Brain pericyte (primary cell): Measurements from ENCODE around the gene F7.

Source experiments
- DNase-seq: peaks from one replicate; pipeline ENCODE4 v3.0.0-alpha.2; 2012; ENCODE audit warnings: low read depth, low spot score

Gene F7

DNA sequence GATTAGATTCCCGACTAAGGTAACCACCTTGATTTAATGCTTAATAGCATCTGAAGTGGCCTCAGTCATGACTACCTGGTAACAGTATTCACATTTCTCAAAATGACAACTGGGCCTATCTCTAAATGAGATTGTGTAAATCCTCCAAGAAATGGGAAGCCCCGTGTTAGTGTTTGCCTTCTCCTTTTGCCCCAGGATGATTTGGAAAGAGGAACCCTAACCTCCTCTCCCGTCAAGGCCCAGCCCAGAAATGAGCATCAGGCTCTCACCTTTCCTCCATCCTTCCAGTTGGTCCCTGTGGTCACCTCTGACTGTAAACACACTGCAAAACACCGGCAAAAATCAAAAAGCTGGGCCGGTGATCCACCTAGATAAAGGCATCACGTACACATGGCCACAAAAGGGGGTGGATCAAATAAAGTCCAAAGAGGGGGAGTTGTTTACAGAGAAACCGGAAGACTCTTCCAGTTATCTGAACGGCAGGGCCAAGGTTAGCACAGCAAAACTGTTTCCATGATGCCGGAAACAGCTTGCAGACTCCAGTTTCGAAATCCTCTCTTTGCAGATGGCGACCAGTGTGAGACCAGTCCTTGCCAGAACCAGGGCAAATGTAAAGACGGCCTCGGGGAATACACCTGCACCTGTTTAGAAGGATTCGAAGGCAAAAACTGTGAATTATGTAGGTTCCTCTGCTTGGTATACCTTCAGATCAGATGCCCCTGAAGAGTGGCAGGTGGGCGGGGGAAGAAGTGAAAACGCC is 33.4 kb downstream of the F7 start:
- no peak for DNase-seq

DNA sequence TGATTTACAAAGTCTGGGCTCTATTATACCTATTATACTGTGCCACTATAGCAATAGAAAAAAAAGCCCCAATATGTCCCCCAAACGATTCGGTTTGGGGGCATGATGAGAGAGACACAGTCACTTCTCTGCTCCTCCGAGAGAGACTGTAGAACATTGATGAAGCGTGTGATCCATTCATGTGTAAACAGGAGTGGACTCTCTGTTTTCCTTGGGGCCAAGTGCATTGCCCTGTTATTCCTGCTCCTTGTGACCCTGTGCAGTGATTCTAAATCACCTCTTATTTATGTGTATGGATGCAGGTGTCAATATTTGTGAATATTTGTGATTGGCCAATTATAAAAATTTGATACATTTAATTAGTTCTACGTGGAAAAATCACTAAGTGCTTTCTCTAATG is 34.0 kb downstream of the F7 start:
- no peak for DNase-seq

DNA sequence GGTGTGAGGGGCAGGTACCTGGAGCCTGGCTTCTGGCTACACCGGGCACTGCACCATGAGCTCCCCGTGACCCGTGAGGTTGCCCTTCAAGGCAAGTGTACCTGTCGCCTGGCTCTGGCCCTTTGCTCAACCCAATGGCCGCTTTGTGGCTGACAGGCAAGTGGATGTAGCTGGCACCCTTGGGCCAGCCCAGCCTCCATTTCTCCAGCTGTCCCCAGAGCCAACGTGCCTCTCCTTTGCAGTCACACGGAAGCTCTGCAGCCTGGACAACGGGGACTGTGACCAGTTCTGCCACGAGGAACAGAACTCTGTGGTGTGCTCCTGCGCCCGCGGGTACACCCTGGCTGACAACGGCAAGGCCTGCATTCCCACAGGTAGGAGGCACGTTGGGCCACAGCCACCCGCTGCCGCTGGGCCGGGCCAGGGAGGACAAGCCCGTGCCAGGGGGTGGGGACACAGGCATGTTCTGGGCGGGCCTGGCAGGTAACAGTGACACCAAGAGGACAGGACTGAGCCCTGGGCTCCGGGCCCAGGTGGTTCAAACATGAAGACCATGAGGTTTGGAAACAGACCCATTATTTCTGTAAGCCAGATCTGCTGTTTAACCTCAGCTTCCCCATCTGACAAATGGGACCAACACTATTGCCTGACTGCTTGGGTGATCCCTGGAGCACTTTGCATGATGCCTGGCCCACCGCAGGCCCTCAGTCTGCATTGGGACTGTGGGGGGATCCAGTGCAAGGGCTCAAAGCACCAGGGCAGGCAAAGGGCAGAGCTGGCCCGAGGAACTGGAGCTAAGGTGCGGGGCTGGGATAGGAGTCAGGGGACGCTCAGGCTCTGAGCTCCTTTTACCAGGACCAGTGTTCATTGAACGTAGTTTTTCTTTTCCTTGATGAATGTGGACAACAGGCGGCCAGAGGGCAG is 35.3 kb downstream of the F7 start:
- no peak for DNase-seq

DNA sequence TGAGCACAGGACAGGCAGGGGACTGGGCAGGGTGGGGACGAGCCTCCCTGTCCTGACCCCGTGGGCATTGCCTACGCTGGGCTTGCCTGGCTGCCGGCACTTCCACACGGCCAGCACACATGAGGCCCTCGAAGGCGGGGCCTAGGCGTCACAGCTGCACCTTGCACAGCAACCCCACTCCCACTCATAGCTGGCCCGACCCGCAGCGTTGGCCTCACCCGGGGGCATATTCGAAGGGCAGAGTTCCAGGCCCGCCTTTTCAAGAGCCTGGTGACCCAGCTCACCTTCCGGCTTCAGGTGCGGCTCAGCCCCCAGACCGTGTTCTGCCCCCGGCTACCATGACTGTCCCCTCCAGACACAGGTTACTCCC is 36.0 kb downstream of the F7 start:
- no peak for DNase-seq

DNA sequence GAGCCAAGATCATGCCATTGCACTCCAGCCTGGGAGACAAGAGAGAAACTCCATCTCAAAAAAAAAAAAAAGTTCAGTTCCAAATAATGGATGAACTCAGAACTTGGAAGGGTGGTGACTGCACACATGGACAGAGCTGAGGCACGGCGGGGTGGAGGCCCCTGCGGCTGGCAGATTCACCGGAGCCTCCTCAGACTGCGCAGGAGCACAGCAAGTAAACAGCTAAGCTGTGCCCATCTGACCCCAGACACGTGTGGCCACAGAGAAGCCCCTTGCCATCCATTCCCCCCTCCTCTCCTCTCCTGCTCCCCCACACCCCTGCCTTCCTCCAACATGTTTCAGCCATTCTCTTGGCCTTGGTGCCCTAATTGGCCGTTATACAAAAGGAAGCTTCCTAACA is 37.3 kb downstream of the F7 start:
- no peak for DNase-seq

DNA sequence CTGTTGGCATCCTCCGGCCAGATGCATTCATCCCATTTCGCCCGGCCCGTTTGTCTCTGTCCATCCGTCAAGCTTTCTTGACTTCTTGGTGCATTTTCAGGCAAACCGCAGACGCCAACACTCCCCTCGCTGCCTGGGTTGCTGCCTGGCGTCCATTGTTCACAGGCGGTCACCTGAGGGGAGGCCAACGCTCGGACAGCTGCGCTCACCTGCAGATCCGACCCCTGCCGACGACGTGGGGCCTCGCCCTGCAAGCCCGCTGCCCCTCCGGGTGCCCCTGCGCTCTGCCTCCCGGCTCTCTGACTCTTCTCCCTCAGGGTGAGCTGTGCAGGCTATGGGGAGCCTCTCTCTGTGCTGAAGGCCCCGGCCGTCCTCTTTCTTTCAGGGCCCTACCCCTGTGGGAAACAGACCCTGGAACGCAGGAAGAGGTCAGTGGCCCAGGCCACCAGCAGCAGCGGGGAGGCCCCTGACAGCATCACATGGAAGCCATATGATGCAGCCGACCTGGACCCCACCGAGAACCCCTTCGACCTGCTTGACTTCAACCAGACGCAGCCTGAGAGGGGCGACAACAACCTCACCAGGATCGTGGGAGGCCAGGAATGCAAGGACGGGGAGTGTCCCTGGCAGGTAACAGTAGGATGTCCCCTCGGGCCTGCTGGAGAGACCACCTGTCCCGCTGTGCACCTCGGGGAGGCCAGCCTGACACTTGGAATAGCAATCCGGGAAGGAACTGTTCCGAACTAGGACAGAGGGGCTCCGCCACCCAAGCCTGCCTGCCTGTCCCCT is 38.1 kb downstream of the F7 start:
- DNase-seq: no peak

DNA sequence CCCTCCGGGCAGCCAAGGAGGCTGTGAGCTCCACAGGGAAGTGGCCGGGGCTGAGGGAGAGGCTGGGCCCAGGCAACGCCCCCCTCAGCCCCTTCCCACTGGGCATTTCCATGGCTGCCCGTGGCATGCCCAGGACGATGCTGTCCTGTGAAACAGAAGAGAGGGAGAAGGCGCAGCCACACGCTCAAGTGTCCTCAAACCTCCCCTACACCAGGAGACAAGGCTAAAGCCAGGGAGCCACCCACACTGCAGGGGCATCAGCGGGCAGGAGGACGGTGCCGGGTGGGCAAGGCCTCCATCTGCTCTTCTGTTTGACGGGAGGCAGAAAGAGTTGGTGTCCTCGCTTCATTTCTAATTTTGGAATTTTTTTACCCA is 38.7 kb downstream of the F7 start:
- no peak for DNase-seq

DNA sequence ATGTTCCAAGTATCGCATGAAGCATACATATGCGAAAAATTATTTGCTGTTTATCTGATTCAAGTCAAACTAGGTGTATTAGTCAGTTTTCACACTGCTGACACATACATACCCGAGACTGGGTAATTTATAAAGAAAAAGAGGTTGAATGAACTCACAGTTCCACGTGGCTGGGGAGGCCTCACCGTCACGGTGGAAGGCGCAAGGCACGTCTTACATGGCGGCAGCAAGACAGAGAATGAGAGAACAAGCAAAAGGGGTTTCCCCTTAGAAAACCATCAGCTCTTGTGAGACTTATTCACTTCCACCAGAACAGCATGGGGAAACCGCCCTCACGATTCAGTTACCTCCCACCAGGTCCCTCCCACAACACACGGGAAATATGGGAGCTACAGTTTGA is 39.9 kb downstream of the F7 start:
- DNase-seq: no peak

DNA sequence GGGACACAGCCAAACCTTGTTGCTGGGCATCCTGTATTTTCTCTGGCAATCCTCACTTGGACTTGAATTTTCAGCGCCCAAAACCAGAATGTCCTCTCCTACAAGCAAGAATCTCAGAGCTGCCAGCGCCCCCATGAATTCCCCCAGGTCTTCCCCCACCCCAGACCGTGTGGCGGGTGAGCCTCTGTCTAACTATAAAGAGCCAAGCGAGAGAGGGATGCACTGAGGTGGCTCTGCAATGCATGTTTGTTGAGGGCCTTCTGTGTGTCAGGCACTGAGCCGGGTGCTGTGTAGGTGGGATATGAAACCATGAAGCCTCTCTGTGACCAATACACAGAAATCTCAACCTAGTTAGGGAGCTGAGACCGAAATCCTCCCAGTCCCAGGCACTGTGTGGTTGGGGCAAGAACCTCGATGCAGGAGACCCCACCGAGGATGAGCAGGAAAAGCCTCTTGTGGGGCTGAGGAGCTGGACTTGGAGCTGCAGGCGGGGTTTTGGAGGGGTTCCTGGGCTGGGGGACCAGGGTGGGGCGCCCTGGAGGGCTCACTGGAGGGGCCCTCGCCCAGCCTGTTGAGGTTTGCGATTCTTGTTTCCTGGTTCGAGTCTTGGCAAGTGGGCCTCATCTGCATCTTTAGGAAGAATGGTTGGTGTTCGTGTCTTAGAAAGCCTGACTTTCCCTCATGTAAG is 40.5 kb downstream of the F7 start:
- DNase-seq: no peak

DNA sequence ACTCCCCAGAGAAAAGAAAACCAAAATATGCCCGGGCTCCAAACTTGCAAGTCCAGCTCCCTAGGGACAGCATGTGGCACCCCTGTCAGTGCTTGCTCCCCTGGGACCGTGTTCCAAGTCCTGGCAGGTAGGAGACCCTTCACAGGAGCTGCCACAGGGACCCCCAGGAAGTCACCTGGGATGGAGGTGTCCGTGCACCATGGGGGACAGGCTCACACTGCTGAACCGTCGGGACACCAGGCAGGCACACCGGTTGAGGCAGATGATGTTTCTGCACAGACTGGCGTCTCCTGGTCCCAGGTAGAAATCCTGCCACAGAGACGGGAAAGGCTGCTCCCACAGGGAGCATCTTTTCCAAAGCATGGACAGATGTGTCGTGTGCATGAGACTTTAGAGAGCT is 41.2 kb downstream of the F7 start:
- no peak for DNase-seq

DNA sequence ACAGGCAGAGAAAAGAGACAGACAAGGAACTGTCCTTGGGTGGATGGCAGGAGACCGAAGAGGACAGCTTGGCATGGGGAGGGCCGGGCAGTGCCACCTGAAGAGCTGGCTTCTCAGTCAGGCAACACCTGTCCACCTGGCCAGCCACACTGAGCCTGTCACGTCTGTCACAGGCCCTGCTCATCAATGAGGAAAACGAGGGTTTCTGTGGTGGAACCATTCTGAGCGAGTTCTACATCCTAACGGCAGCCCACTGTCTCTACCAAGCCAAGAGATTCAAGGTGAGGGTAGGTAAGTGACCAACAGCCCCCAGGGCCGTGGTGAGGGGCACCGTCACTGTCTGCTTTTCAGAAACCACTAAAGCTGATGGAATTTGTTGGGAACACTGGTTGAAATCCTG is 41.6 kb downstream of the F7 start:
- DNase-seq: no peak

DNA sequence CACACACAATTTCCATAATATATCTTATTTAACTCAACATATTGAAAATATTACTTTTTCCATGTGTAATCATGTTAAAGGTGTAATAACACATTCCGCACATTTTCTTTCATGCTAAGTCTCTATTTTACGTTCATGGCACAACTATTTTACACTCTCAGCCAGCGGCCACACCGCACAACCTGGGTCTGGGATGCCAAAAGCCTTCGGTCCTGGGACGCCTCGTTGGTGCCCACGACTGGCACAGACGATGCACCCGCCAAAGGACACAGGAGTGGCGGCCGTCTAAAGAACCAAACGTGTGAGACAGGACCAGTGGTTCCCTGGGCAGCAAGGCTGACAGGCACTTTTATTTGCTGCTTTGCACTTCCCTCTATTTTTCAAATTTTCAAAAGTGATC is 42.8 kb downstream of the F7 start:
- no peak for DNase-seq

DNA sequence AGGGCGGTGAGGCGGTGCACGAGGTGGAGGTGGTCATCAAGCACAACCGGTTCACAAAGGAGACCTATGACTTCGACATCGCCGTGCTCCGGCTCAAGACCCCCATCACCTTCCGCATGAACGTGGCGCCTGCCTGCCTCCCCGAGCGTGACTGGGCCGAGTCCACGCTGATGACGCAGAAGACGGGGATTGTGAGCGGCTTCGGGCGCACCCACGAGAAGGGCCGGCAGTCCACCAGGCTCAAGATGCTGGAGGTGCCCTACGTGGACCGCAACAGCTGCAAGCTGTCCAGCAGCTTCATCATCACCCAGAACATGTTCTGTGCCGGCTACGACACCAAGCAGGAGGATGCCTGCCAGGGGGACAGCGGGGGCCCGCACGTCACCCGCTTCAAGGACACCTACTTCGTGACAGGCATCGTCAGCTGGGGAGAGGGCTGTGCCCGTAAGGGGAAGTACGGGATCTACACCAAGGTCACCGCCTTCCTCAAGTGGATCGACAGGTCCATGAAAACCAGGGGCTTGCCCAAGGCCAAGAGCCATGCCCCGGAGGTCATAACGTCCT is 43.4 kb downstream of the F7 start:
- DNase-seq: no peak

DNA sequence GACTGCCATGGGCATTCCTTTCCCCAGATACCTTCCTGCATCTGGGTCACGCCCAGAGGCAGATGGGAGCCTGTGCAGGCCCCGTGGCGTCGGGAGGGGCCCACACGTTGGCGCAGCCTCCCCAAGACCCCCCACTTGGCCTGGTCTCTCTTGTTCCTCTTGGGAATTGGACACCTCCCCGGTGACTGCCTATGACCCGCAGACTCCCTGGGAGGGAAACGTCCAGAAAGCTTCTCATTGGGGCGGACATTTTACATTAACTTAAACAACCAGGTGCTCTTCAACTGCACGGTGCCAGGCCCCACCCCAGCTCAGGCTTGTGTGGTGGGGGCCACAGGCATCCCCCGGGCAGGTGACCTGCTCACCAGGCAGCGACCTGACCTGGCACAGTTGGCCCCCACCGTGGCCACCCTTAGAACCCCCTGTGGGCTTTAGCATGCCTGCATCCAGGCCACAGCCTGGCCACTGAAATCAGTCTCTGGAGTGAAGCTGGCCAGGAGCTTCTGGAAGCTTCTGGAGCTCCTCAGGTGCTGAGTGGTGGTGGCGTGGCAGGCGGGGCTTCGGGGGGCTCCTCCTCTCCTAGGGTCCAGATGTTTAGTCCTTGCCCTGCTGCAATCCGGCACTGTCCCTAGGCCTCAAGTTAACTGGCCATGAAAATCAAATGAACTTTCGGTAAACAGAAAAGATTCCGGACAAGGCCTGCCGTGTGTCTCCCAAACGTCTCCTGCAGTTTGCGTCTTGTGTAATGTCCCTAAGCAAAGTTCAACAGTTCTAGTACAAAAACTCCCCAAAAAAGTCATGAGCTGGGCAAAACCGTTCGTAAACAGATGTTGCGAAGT is 44.3 kb downstream of the F7 start:
- DNase-seq: no peak

DNA sequence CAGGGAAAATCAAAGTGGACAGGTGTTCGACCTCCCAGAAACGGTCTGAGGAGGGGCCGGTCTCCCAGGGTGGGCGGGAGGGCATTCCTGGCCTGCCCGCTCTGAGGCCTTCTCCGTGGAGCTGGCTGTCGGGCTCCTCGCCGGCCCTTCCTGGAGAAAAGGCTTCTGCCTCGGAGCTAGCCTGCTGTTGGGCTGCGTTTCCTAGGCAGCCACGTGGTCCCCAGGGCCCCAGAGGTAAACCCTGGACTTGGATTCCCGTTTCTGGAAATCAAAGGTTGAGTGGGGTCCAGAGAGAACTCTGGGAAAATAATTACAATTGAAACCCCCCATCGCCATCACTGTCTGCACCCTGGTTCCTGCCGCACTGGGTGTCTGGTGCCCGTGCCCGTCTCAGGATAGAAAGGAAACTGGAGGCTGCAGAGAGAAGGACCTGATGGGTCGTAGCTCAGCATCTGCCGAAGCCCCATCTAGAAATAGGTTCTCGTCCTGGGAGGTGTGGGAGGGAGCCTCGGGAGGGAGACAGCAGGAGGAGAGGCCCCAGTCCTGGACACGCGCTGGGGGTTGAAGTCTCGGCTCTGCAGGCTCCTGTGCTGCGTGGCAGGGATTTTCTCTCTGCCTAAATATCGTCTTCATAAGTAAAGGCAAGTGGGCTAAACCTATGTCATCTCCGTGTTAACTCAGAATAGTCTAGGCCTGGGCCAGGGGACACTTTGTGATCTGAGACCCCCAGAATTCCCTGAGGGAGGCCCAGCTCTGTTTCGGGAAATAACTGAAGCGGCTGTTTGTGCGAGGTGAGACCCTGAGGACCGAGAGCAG is 45.2 kb downstream of the F7 start:
- no peak for DNase-seq

DNA sequence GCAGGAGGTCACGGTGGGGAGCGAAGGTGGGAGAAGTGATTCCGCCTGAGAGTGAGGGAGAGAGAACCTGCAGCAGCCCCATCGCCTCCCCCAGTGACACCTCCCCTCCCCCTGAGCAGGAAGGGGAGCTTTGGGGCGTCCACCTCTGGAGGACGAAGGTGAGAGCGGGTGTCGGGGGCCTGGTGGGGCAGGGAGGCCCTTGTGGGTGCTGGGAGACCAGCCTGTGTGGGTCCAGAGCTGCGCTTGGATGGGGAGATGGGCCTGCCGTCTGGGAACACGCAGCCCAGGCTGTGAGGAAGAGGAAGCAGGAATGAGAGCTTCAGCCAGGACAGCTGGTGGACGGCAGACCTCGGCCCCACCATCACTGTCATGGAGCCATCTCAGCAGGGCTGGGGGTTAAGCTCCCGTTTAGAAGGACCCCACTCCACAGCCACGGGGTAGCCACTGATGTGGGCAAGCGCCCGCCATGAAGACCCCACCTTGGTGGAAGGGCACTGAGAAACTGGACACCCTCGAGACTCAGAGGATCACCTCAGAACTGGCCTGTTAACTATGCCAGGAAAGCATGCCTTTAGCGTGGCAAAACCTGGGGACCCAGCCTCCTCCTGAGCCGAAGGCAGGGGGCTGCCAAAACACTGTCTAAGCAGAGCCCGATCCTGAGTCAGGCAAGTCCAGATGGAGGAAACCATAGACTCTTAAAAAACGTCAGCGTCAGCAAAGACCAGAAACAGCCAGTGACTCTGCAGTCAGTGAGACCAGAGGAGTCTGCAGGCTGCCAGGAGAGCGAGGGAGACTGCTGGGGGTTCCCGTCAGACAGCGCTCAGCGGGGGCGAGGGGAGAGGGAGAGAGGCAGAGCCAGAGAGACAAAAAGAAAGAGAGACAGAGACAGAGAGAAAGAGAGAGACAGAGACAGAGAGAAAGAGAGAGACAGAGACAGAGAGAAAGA is 46.4 kb downstream of the F7 start:
- peak; percentile 59 for DNase-seq

DNA sequence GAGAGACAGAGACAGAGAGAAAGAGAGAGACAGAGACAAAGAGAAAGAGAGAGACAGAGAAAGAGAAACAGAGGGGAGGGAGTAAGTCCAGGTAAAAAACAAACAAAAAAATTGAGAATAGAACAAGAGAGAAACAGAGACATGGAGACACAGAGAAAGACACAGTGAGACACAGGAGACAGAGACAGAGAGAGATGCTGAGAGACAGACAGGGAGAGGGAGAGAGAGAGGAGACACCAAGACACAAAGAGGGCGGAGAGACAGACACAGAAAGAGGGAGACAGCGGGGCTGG is 47.0 kb downstream of the F7 start:
- no peak for DNase-seq

DNA sequence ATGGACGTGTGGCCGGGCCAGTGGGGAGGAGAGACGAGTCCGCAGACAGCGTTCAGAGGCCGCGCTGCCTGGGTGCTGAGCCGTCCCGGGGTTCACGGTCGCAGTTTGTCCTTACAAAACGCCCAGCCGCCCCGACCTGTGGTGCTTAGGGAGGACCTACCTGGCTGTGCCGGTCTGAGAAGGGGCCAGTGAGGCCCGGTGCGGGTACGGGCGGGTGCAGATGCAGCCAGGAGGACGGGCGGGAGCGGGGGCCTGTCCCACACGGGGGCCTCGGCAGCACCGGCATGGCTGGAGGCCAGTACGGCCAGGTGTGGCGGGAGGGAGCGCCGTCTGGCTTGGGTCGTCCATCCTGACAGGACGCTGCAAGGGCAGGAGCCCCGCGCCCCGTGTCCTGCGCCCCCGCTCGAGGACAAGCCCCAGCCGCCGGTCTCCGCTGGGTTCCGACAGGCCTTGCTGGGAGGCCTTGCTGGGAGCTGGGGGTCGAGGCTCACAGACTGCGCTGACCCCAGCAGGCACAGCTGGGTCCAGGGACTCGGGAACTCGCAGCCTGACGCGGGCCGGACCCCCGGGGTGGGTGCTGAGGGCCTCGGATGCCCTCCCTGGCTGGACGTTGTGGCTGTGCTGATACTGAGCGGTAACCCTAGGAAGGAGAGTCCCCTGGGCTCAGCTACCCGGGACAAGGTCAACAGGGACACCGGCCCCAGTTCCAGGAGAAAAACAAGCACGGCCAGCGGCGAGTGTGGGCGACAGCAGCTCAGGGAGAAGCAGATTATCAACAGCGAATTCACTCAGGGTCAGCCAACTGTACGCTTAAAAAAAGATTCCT is 47.6 kb downstream of the F7 start:
- DNase-seq: peak; percentile 17
